HCT116 (cell line): ENCODE measurements around the gene SEMA6D. TPM values are rescaled to one million over a fixed set of nuclear protein-coding genes. Genes with fewer than 3 reads are reported as not detected.

Experiments
- ATAC-seq: fragments of 200-7000 bp; cut with Tn5 transposase; 2 replicates; pipeline ENCODE4 v1.9.1; 2020; ENCODE audit warnings: mild to moderate bottlenecking, moderate library complexity
- BruUV-seq: library from RNA; stranded (reverse); fragments of 400-500 nt; replicated peaks from 2 replicates; lab custom pipeline; 2021; lab: Mats Ljungman, UMichigan
- CTCF ChIA-PET: fragments of 300-600 bp; sonication (Branson Sonifier 250); formaldehyde crosslinking; loops from one replicate; lab custom pipeline; 2021; ENCODE audit warnings: antibody characterized with exemption; lab: Charles Lee
- POLR2A ChIA-PET: fragments of 300-600, 350-600 bp; sonication (Branson Sonifier 250); formaldehyde crosslinking; loops from one replicate; lab custom pipeline; 2021; ENCODE audit warnings: antibody characterized with exemption; lab: Charles Lee
- RAD21 ChIA-PET, 2 experiments: fragments of 300-600 bp; sonication (Branson Sonifier 250); formaldehyde crosslinking; loops; one replicate each; lab custom pipeline; 2023; ENCODE audit warnings: low total read pairs in 2 of 2; ENCODE audit not compliant: uncharacterized antibody in 2 of 2, unreplicated experiment in 2 of 2, low non-redundant PET in 1 of 2; lab: Charles Lee
- DNase-seq: peaks from one replicate; pipeline ENCODE4 v3.0.0-alpha.2; 2010; ENCODE audit warnings: low read depth, low spot score
- H2AFZ ChIP-seq: fragments of 200-600 bp; shearing (Covaris generic), sonication (generic); 2 replicates; pipeline ENCODE4 v1.6.1; 2017; ENCODE audit warnings: low read depth, mixed run types, mixed read lengths, antibody characterized with exemption, low read length; ENCODE audit not compliant: poor library complexity, severe bottlenecking
- H3K27ac ChIP-seq: 2 replicates; pipeline ENCODE4 v1.5.1; 2012; ENCODE audit warnings: low read depth, low read length
- H3K27me3 ChIP-seq: fragments of 200-600 bp; sonication (generic); 2 replicates; pipeline ENCODE4 v1.6.1; 2016; ENCODE audit warnings: mixed run types, low read length, mixed read lengths; ENCODE audit not compliant: insufficient read depth
- H3K36me3 ChIP-seq, 2 experiments: fragments of 200-500 bp in 1 of 2; fragments of 200-600 bp in 1 of 2; sonication (Bioruptor generic) in 1 of 2; sonication (generic) in 1 of 2; 2 replicates each; pipeline versions ENCODE4 v1.5.1 to v1.6.1; 2014 to 2016; ENCODE audit warnings: low read length in 2 of 2, inconsistent platforms in 1 of 2, mixed read lengths in 1 of 2, mixed run types in 1 of 2; ENCODE audit not compliant: insufficient read depth in 2 of 2, control insufficient read depth in 1 of 2
- H3K4me1 ChIP-seq, 2 experiments: fragments of 200-600 bp in 1 of 2; sonication (generic) in 1 of 2; 2 replicates each; pipeline versions ENCODE4 v1.5.1 to v1.6.1; 2012 to 2017; ENCODE audit warnings: low read length in 2 of 2, inconsistent platforms in 1 of 2, mild to moderate bottlenecking in 1 of 2, mixed read lengths in 1 of 2, mixed run types in 1 of 2, moderate library complexity in 1 of 2; ENCODE audit not compliant: insufficient read depth in 2 of 2, control insufficient read depth in 1 of 2
- H3K4me2 ChIP-seq: fragments of 200-600 bp; sonication (generic); 2 replicates; pipeline ENCODE4 v1.6.1; 2017; ENCODE audit warnings: mixed run types, low read length, mixed read lengths
- H3K4me3 ChIP-seq, 2 experiments: fragments of 200-600 bp in 1 of 2; sonication (generic) in 1 of 2; replicated peaks in 1 of 2; 2 replicates each; pipeline ENCODE4 v1.5.1; 2011 to 2016; ENCODE audit warnings: low read length in 2 of 2, control low read depth in 1 of 2, low read depth in 1 of 2, mild to moderate bottlenecking in 1 of 2, mixed read lengths in 1 of 2, mixed run types in 1 of 2
- H3K79me2 ChIP-seq: fragments of 200-600 bp; sonication (generic); 2 replicates; pipeline ENCODE4 v1.6.1; 2017; ENCODE audit warnings: mild to moderate bottlenecking, mixed run types, low read length, moderate library complexity, mixed read lengths; ENCODE audit not compliant: insufficient read depth
- H3K9ac ChIP-seq: fragments of 200-600 bp; sonication (generic); 2 replicates; pipeline ENCODE4 v1.6.1; 2016; ENCODE audit warnings: low read length, mixed read lengths
- H3K9me2 ChIP-seq: fragments of 200-600 bp; sonication (generic), shearing (Covaris generic); 2 replicates; pipeline ENCODE4 v1.6.1; 2017; ENCODE audit warnings: mixed run types, mild to moderate bottlenecking, moderate library complexity; ENCODE audit not compliant: insufficient read depth
- H3K9me3 ChIP-seq, 2 experiments: fragments of 200-500 bp in 1 of 2; fragments of 200-600 bp in 1 of 2; sonication (Bioruptor generic) in 1 of 2; sonication (generic) in 1 of 2; 2 replicates each; pipeline ENCODE4 v1.6.1; 2014 to 2017; ENCODE audit warnings: low read length in 2 of 2, mixed read lengths in 2 of 2, inconsistent platforms in 1 of 2, low read depth in 1 of 2, mild to moderate bottlenecking in 1 of 2, mixed run types in 1 of 2, moderate library complexity in 1 of 2; ENCODE audit not compliant: control insufficient read depth in 1 of 2, insufficient read depth in 1 of 2
- H4K20me1 ChIP-seq: fragments of 200-600 bp; sonication (generic), shearing (Covaris generic); 2 replicates; pipeline ENCODE4 v1.6.1; 2017; ENCODE audit warnings: mixed run types, mild to moderate bottlenecking, moderate library complexity; ENCODE audit not compliant: insufficient read depth
- CEBPB ChIP-seq: IDR thresholded peaks from 2 replicates; pipeline ENCODE4 v1.6.1; 2012; ENCODE audit warnings: low read depth
- EGR1 ChIP-seq: IDR thresholded peaks from 2 replicates; pipeline ENCODE4 v1.6.1; 2012; ENCODE audit warnings: low read depth
- EZH2 ChIP-seq: fragments of 200-600 bp; sonication (generic); IDR thresholded peaks from 2 replicates; pipeline ENCODE4 v1.6.1; 2017; ENCODE audit warnings: antibody characterized with exemption, mixed run types
- JUND ChIP-seq: IDR thresholded peaks from 2 replicates; pipeline ENCODE4 v1.6.1; 2012
- POLR2A ChIP-seq: IDR thresholded peaks from 2 replicates; pipeline ENCODE4 v1.7.0; 2011; ENCODE audit warnings: borderline replicate concordance; ENCODE audit not compliant: insufficient read depth, insufficient read length; ENCODE audit errors: extremely low read depth
- POLR2AphosphoS5 ChIP-seq: IDR thresholded peaks from 2 replicates; pipeline ENCODE4 v1.6.1; 2011; ENCODE audit warnings: mild to moderate bottlenecking, low read depth, low read length, moderate library complexity
- RAD21 ChIP-seq: IDR thresholded peaks from 2 replicates; pipeline ENCODE4 v1.6.1; 2012; ENCODE audit warnings: low read depth, mild to moderate bottlenecking
- SP1 ChIP-seq: IDR thresholded peaks from 2 replicates; pipeline ENCODE4 v1.6.1; 2012; ENCODE audit warnings: low read depth
- SRF ChIP-seq: IDR thresholded peaks from 2 replicates; pipeline ENCODE4 v1.6.1; 2012; ENCODE audit warnings: low read depth
- TCF7L2 ChIP-seq: IDR thresholded peaks from 2 replicates; pipeline ENCODE4 v1.7.0; 2011; ENCODE audit warnings: borderline replicate concordance, inconsistent platforms; ENCODE audit not compliant: insufficient read depth, insufficient read length; ENCODE audit errors: extremely low read depth
- ZFX ChIP-seq: fragments of 450-650 bp; IDR thresholded peaks from 2 replicates; pipeline ENCODE4 v1.6.1; 2017
- ZNF274 ChIP-seq: fragments of 200-500 bp; sonication (Bioruptor generic); IDR thresholded peaks from 2 replicates; pipeline ENCODE4 v1.6.1; 2014; ENCODE audit warnings: mild to moderate bottlenecking, low read depth, low read length, inconsistent platforms
- intact Hi-C: fragments of 100-400 bp; cut with micrococcal nuclease; formaldehyde crosslinking; loops from 2 replicates; pipeline ENCODE4 v1.10.0; 2022
- total RNA-seq: library from RNA; stranded (reverse); gene quantifications from one replicate; pipeline ENCODE4 v1.2.1, GENCODE V29; 2021; ENCODE audit not compliant: unreplicated experiment
- TF ChIP-seq, protein P1 (sequence below), 3 experiments: fragments of 200-600 bp in 1 of 3; sonication (generic) in 1 of 3; IDR thresholded peaks in 2 of 3; conservative IDR thresholded peaks in 1 of 3; 2 replicates each; pipeline ENCODE4 v1.5.1; 2012 to 2017; ENCODE audit warnings: low read depth in 2 of 3, low read length in 2 of 3, antibody characterized with exemption in 1 of 3, borderline replicate concordance in 1 of 3, control low read depth in 1 of 3, mild to moderate bottlenecking in 1 of 3, mixed read lengths in 1 of 3, mixed run types in 1 of 3, moderate library complexity in 1 of 3; ENCODE audit not compliant: insufficient read depth in 1 of 3

SEMA6D gene
- total RNA-seq, 1 experiment from 2014 or later: 0.02 TPM

DNA sequence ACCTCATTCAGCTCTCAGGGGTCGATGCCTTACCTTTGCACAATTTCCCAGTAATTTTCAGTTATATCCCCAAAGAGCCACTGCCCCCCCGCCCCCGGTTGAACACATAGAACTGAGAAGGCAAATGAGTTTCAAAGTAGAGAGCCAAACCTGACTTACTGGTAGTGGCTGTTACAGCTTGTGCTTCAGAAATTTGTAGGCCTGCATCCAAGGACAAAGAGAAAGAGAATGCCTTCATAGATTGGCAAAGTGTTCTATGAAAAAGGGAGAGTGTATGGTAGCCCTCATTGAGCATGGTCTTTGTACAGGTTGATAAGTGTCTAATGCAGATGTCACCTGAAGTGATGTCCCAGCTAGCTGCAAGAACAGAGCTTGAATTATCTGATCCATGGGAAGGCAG is 13.9 kb downstream of the SEMA6D start (continued):
- TF ChIP-seq RAD21: no peak
- no peak for TF ChIP-seq POLR2A
- TF ChIP-seq SP1: no peak
- TF ChIP-seq JUND: no peak
- no peak for TF ChIP-seq EZH2
- TF ChIP-seq EGR1: no peak
- TF ChIP-seq TCF7L2: no peak
- TF ChIP-seq SRF: no peak

DNA sequence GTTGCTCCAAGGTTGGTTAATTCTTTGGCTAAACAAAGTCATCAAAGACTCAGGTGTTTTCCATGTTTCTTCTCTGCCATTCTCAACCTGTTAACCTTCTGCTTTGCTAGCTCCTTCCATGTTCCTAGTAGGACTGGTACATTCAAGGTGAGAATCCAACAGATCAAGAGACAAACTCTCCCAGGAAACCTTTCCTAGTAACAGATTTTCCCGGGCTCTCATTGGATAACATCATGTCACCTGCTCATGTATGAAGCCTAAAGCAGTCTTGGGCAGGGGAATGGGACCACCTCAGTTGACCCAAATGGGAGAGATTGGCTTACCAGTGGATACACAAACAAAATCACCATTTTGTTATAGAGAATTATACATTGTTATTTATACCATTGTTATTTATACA is 14.9 kb downstream of the SEMA6D start:
- ChIA-PET CTCF (no interaction called here), POLR2A (no interaction called here), RAD21 (no interaction called here)
- ATAC-seq (no peak), DNase-seq (no peak)
- no peaks in the 10 kb centered on the region for H3K79me2 ChIP-seq
- H2AFZ ChIP-seq: no peak overlapping the region
- intact Hi-C loops: no loop called here
- no peak overlapping the region for H3K4me2 ChIP-seq
- BruUV-seq: no TSS peak
- H3K27ac ChIP-seq: no peak overlapping the region
- H3K9ac ChIP-seq: no peak overlapping the region
- TF ChIP-seq CEBPB: no peak
- no peaks in the 10 kb centered on the region for H3K9me2 ChIP-seq
- no peaks in the 10 kb centered on the region for H3K27me3 ChIP-seq
- peaks cover 4 to 21% of the 10 kb centered on the region in 2 experiments; a peak in 2 of 4 replicates for H3K9me3 ChIP-seq
- H3K4me1 ChIP-seq: no peaks in the 10 kb centered on the region
- no peaks in the 10 kb centered on the region for H4K20me1 ChIP-seq
- no peak overlapping the region for H3K4me3 ChIP-seq
- H3K36me3 ChIP-seq: no peaks in the 10 kb centered on the region

DNA sequence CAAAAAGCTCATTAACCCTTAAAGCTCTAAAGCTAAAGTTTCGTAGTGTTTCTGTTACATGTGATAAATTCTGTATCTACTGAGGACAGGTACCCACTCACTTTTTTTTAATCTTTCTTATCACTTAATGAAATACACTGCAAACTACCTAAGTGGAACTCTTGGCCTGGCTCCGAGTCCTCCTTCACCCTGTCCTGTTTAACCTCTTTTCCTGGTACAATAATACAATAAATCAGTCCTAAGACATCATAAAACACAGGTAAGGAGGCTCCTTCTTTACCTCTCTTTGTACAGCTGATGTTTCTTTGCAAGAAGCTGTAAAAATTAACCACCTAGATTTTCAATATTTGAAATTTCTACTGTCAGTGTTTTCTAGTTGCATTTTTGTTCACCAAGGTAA is 15.8 kb downstream of the SEMA6D start:
- no peak for ATAC-seq
- intact Hi-C loops: no loop called here
- ChIA-PET RAD21 (no interaction called here), POLR2A (no interaction called here), CTCF (no interaction called here)
- no peaks in the 10 kb centered on the region for H3K9me2 ChIP-seq
- no peak for DNase-seq
- H3K79me2 ChIP-seq: no peaks in the 10 kb centered on the region
- H3K4me3 ChIP-seq: no peak overlapping the region
- H3K9ac ChIP-seq: no peak overlapping the region
- peaks cover 4 to 17% of the 10 kb centered on the region in 2 experiments; a peak in 2 of 4 replicates for H3K9me3 ChIP-seq
- no peak overlapping the region for H3K4me2 ChIP-seq
- no peaks in the 10 kb centered on the region for H3K4me1 ChIP-seq
- no TSS peak for BruUV-seq
- H3K36me3 ChIP-seq: no peaks in the 10 kb centered on the region
- no peak overlapping the region for H2AFZ ChIP-seq
- no peaks in the 10 kb centered on the region for H4K20me1 ChIP-seq
- H3K27ac ChIP-seq: no peak overlapping the region
- TF ChIP-seq ZNF274 (no peak), POLR2AphosphoS5 (no peak), ZFX (no peak), POLR2A (no peak)
- TF ChIP-seq, protein P1, sequence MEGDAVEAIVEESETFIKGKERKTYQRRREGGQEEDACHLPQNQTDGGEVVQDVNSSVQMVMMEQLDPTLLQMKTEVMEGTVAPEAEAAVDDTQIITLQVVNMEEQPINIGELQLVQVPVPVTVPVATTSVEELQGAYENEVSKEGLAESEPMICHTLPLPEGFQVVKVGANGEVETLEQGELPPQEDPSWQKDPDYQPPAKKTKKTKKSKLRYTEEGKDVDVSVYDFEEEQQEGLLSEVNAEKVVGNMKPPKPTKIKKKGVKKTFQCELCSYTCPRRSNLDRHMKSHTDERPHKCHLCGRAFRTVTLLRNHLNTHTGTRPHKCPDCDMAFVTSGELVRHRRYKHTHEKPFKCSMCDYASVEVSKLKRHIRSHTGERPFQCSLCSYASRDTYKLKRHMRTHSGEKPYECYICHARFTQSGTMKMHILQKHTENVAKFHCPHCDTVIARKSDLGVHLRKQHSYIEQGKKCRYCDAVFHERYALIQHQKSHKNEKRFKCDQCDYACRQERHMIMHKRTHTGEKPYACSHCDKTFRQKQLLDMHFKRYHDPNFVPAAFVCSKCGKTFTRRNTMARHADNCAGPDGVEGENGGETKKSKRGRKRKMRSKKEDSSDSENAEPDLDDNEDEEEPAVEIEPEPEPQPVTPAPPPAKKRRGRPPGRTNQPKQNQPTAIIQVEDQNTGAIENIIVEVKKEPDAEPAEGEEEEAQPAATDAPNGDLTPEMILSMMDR (IDR thresholded peaks at IDR 0.05 in 2 of 3, conservative IDR thresholded peaks at IDR 0.05 in 1 of 3; ENCODE audit: borderline replicate concordance in 1 of 3, insufficient read depth in 1 of 3, low read depth in 2 of 3, low read length in 2 of 3): no peak
- no peaks in the 10 kb centered on the region for H3K27me3 ChIP-seq
